HG02938 (cell line): ENCODE results near the gene TACR1.
"Not testable (repeated sequence)": the region's sequence is repeated elsewhere in the genome, so short reads cannot be mapped to it uniquely, and the experiment has no call there.

ENCODE experiments used
- ATAC-seq: cut with Tn5 transposase; IDR thresholded peaks from one replicate; pipeline ENCODE4 v1.9.1; 2021; ENCODE audit warnings: mild to moderate bottlenecking, moderate library complexity; ENCODE audit not compliant: unreplicated experiment

The TACR1 gene

DNA sequence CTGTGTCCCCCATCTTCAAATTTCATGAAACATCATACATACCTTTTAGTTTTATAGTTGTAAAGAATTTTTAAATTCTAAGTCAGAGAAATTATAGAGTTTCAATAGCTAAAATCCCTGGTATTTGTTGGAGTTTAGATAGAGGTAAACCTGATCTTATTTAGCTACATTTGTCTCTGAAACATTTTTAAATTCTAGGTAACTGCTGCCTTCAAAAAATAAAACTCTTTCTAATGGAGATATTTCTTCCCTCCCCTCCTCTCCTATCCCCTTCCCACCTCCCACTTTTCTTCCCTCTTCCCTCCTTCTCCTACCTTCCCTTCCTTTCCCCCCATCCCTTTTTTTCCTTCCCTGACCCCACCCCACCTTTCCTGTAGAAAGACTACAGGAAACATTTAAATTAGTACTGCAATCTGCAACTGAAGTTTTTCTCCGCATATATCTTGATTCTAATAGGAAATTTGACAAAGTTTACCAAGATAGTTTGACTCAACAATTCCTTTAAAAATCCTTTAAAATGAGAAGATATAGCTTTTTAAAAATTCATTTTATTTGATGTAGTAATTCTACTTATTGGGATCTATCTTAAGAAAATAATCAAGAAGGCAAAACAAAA is 4.1 kb downstream of the TACR1 start:
- no peak for ATAC-seq

DNA sequence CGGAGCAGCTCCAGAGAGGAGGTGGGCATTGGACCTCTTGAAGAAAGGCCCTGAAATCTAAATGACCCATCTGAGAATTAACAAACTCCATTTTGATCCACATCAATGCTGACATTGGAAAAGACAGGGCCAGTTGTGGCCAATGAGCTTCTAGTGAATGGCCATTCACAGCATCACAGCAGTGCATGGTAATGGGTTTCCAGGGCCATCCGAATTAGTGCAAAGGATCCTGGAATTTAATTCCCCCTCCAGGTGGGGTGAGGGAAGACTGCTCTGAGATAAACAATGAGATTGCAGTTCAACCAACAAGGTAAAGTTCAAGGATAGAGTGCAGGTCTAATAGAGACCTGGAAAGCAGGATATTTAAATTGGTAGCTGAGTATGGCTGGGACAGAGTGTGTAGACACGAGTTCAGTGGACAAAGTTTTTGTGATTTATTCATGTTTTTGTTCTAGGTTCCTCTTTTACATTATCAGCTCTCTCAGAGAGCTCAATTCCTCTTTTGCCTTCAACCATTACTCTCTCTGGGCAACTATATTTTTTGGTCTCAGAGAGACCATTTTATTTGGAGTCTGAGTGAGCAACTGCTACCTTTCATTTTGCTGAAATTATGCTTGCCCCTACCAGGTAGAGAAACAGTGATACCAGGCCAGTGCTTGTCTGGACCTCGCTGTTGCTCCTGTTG is 5.0 kb downstream of the TACR1 start:
- ATAC-seq, result no peak

DNA sequence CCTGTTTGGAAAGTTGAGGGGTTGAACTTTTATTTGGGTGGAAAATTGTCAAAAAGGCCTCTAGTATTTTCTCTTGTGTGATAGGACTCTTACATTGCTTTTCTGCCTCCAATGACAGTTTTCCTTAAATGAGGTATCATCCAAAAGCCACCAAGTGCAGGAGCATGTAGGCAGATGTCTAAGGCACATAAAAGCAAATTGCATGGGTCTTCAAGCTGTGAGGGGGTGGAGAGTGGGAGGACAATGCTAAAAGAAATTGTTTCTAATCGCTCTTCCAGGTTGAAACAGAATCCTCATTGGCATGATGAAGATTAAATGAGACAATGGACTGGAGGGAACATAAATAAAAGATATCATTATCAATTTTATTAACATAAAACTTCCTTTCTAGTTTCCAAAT is 6.8 kb downstream of the TACR1 start:
- ATAC-seq, result no peak

DNA sequence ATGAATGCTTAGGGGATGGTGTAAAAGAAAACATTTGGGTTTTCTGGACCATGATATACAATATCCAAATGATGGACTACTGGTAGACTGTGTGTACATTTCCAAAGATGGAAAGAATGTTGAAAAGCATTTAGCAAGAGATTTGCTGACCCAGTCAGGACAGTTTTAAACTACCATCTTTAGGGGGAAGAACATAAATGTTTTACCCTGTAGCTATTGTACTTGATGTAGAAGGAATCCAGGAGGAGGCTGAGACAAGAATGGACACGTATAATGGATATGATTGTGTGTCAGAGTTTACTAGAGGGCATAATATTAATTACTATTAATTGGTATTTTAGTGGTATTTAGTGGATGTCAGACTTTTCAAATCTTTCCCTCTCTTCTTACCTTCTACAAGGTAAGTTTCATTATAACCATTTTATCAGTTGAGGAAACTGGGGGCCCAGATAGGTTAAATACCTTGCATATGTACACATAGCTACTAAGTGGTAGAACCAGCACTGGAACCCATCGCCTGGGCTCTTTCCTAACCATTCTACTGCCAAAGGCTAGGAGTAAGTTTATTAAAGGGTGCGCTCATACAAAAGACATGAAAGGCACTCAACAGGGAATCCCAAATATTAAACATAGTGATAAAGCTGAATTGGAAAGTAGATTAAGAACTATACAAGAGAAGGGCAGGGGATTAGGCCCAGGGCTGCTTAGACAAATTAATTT is 8.9 kb downstream of the TACR1 start:
- no peak for ATAC-seq

DNA sequence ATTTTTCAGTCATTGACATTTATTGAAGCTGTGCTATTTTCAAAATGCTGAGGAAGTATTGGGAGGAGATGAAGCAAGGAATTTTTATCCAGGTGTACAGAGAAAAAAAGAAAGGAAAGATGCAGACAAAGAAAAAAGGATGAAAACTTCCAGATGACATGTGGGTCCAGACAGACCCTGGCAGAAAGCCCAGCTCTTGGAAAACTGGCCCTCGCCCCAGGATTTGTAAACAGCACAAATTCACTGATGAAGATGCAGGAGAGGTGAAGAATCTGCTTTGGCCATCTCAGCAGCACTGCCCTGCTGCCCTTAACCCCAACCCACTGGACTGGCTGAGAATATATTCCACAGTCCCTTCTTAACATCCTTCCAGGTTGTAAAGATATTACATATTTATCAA is 12.5 kb downstream of the TACR1 start:
- no peak for ATAC-seq

DNA sequence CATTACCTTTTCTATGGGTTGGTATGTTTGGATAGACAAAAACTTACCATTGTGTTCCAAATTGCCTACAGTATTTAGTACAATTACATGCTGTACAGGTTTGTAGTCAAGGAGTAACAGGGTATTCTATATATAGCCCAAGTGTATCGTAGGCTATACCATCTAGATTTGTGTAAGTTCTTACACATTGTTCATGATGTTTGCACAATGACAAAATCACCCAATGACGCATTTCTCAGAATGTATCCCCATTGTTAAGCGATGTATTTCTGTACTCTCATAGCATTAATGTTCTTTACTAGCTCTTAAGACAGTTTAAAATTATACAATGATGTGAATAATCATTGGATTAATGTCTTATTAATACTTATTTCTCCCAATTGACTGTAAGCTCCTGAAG is 16.7 kb downstream of the TACR1 start:
- ATAC-seq, result no peak

DNA sequence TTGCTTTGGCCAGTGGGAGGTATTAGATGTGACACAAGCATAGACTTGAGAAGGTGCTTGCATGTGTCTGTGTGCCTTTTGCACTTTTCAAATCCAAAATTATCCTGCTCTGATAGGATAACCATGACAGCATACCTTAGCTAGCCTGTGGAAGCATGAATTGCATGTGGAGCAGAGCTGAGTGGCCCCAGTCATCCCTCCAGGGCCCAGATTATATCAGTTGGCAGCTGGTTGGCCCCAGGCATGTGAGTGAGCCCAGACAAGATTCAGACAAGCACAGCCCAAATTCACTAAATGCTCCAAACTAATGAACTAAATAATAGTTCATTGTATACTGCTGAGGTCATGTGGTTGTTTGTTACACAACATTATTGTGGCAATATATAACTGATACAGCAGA is 18.8 kb downstream of the TACR1 start:
- ATAC-seq, result no peak

DNA sequence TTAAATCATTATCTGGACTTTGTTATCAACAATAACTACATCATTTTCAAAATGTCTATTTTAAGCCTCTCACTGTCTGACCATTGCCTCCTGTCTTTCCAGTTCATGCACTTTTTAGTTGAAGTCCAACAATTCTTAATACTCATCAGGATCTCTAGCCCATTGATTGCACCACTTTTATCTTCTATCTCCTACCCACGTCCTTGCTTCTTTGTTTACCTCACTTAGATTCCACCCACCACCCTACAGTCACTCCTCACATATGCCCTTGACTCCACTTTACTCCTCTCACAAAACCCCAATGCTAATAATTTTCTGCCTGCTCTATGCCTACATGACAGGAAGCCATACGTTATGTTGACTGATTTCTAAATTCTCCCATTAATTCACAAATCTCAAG is 21.9 kb downstream of the TACR1 start:
- no peak for ATAC-seq

- no peak for ATAC-seq
Measured at GRCh38 chr2:75175456-75175855, 23.9 kb downstream of the TACR1 start.

- ATAC-seq, result no peak
Measured at GRCh38 chr2:75174981-75175380, 24.3 kb downstream of the TACR1 start.

- no peak for ATAC-seq
Measured at GRCh38 chr2:75174519-75174918, 24.8 kb downstream of the TACR1 start.

DNA sequence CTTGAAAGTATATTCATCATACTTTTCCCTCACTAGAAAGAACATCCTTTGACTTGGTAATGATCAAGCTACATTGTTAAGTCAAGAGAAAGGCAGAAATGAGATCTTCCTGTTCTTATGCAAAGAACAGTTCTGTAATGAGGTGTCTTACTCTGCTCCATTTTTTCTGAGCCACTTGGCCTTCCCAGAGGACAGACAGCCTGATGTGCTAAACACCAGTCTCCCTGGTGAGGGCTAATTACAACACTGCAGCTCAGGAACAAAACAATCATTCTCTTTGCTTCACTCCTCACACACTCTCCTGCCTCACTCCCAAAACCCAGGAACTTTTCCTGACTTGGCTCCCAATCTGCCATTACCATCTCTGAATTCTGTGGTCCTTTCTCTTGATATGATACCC is 25.6 kb downstream of the TACR1 start:
- no peak for ATAC-seq

DNA sequence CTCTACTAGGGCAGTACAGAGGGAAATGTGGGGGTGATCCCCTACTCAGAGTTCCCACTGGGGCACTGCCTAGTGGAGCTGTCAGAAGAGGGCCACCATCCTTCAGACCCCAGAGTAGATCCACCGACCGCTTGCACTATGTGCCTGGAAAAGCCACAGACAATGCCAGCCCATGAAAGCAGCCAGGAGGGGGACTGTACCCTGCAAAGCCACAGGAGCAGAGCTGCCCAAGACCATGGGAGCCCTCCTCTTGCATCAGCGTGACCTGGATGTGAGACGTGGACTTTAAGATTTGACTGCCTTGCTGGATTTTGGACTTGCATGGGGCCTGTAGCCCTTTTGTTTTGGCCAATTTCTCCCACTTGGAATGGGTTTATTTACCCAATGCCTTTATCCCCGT is 27.9 kb downstream of the TACR1 start:
- not testable (repeated sequence) for ATAC-seq

DNA sequence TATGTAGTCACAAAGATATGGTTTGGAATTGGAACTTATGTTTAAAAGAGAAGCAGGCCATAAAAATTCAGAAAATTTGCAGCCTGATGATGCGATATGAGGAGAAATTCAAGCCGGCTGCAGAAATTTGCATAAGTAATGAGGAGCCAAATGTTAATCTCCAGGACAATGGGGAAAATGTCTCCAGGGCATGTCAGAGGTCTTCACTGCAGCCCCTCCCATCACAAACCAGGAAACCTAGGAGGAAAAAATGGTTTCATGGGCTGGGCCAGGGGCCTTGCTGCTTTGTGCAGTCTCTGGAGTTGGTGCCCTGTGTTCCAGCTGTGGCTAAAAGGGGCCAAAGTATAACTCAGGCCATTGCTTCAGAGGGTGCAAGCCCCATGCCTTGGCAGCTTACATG is 28.4 kb downstream of the TACR1 start:
- ATAC-seq, result no peak

- ATAC-seq, result no peak
Measured at GRCh38 chr2:75168186-75168585, 31.1 kb downstream of the TACR1 start.

DNA sequence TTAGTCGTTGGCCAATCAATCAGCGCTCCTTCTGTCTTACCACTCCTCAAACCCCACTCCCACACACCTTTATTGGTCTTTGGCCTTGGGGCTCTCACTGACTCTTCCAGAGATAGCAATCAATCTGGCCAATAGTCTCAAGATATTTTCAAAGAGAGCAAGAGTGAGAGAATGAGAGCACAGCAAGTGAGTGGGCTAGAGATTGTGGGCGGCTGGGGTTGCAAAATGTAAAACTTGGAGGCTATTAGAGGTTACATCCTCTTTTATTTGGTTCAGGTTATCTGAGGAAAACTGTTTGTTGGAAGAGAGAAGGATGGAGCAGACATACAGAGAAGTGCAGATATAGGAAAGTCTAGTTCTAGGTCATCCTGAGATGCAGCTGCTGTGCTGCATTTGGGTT is 32.8 kb downstream of the TACR1 start:
- ATAC-seq, result no peak

DNA sequence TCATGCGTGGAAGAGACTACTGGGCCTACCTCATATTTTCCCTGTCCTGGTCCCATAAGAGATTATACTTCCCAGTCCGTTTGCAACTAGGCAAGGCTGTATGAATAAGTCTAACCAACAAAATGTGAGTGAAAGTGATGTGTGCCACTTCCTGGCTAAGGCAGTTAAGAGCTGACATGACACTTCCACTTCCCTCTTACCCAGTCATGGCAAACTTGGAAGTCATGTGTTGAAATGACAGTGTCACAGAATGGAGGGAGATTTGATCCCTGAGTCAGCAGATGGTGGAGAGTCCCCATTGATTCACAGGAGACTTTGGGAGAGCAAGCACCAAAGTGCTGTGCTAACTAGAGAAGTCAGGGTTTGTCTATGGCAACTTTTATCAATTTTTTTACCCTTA is 36.4 kb downstream of the TACR1 start:
- no peak for ATAC-seq

- no peak for ATAC-seq
Measured at GRCh38 chr2:75162259-75162658, 37.1 kb downstream of the TACR1 start.

DNA sequence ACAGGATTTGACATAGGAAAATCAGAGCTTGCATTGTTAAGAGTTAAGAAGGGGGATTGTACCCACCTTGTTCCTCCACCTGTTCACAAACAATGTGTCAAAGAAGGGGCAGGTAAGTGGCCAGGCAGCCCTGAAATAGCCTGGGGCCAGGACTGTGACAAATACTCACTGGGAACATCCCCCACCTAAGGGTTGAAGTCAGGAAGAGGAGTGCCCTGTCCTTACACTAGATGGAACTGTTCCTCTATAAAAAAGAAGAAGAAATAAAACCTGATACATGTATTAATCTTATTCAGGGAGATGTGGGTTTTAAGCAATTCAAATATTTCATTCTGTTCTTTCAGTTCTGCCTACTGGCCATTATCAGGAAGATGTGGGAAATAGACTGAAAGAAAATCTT is 41.9 kb downstream of the TACR1 start:
- ATAC-seq, result no peak

DNA sequence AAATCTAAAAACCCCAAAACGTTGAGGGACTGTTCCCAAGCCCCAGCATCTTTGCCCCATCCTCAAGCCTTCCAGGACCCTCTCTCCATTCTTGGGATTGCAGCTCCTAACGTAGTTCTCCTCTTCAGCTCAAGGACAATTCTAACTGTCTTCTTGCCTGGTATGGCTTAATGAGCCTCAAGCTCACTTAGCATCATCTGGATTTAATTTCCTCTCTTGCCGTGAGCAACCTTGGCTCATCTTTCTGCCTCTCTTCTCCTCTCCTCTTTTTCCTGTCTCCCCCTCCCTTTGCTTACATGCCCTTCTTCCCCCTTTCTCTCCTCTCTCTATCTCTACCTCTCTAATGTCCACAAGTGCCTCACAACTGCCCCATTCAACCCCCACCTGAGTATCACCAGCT is 44.2 kb downstream of the TACR1 start:
- no peak for ATAC-seq

DNA sequence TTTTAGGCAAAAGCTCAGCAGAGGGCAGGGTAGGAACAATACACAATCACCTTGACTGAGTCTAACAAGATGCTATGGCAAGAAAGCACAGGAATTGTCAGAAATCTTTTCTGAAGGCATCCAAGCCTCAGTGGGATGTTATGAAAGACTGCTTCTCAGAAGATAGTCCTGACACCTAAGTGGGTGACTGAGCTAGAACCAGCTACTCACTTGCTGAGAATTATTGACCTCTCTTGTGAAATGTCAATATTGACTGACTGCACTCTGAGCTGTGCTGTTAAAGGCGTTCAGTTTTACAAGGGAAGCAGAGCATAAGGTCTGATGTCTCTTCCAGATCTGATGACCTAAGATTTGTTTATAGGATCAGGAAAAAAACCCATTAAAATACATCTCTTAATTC is 46.1 kb downstream of the TACR1 start:
- ATAC-seq, result no peak

GRCh38 chr2:75152243-75152642 is 47.1 kb downstream of the TACR1 start:
- ATAC-seq, result not testable (repeated sequence)
